Panc1 (cell line): ENCODE data around the gene PLD1. TPM values are rescaled to one million over a fixed set of nuclear protein-coding genes. Genes with fewer than 3 reads are reported as not detected.

Experiments used
- ATAC-seq: fragments of 200-7000 bp; cut with Tn5 transposase; 2 replicates; pipeline ENCODE4 v1.9.1; 2020; ENCODE audit warnings: mild to moderate bottlenecking, moderate library complexity
- BruUV-seq: library from RNA; stranded (reverse); fragments of 400-500 nt; replicated peaks from 2 replicates; lab custom pipeline; 2021; lab: Mats Ljungman, UMichigan
- CTCF ChIA-PET: fragments of 300-600 bp; sonication (Branson Sonifier 250); formaldehyde crosslinking; loops from one replicate; lab custom pipeline; 2022; ENCODE audit warnings: antibody characterized with exemption; lab: Charles Lee
- POLR2A ChIA-PET: fragments of 300-600 bp; sonication (Branson Sonifier 250); formaldehyde crosslinking; loops from one replicate; lab custom pipeline; 2022; ENCODE audit warnings: antibody characterized with exemption; lab: Charles Lee
- DNase-seq: peaks from one replicate; pipeline ENCODE4 v3.0.0-alpha.2; 2010; ENCODE audit warnings: low read depth, low spot score
- H3K27ac ChIP-seq: 2 replicates; pipeline ENCODE4 v1.5.1; 2011; ENCODE audit warnings: mild to moderate bottlenecking, low read length, inconsistent platforms
- H3K27me3 ChIP-seq: fragments of 200-500 bp; sonication (Bioruptor generic); 2 replicates; pipeline ENCODE4 v1.6.0; 2014; ENCODE audit warnings: low read length, inconsistent platforms; ENCODE audit not compliant: control insufficient read depth, insufficient read depth
- H3K36me3 ChIP-seq: fragments of 200-500 bp; sonication (Bioruptor generic); 2 replicates; pipeline ENCODE4 v1.5.1; 2014; ENCODE audit warnings: inconsistent platforms, mild to moderate bottlenecking, low read length, moderate library complexity; ENCODE audit not compliant: control insufficient read depth, insufficient read depth
- H3K4me1 ChIP-seq: 2 replicates; pipeline ENCODE4 v1.5.1; 2011; ENCODE audit warnings: inconsistent platforms, mild to moderate bottlenecking, low read length, moderate library complexity; ENCODE audit not compliant: control insufficient read depth, insufficient read depth
- H3K4me3 ChIP-seq, 2 experiments: 2 replicates each; pipeline ENCODE4 v1.5.1; 2011 to 2012; ENCODE audit warnings: low read depth in 2 of 2, low read length in 2 of 2, mild to moderate bottlenecking in 2 of 2, inconsistent platforms in 1 of 2, moderate library complexity in 1 of 2
- H3K9me3 ChIP-seq: fragments of 200-500 bp; sonication (Bioruptor generic); 2 replicates; pipeline ENCODE4 v1.5.1; 2014; ENCODE audit warnings: low read depth, mild to moderate bottlenecking, inconsistent platforms, low read length, moderate library complexity; ENCODE audit not compliant: control insufficient read depth, insufficient read depth
- CTCF ChIP-seq: fragments of 450-650 bp; IDR thresholded peaks from 2 replicates; pipeline ENCODE4 v1.5.1; 2017; ENCODE audit warnings: mild to moderate bottlenecking
- POLR2AphosphoS5 ChIP-seq: IDR thresholded peaks from 2 replicates; pipeline ENCODE4 v1.6.1; 2012; ENCODE audit warnings: mild to moderate bottlenecking, low read depth, low read length, moderate library complexity
- REST ChIP-seq, 2 experiments: IDR thresholded peaks; 2 replicates each; pipeline ENCODE4 v1.6.1; 2011 to 2012; ENCODE audit warnings: low read depth in 2 of 2, control low read depth in 1 of 2, low read length in 1 of 2, mild to moderate bottlenecking in 1 of 2, moderate library complexity in 1 of 2; ENCODE audit not compliant: insufficient read depth in 1 of 2
- SIN3A ChIP-seq: IDR thresholded peaks from 2 replicates; pipeline ENCODE4 v1.6.1; 2012; ENCODE audit warnings: low read depth, mild to moderate bottlenecking, low read length, moderate library complexity, borderline replicate concordance; ENCODE audit not compliant: insufficient read depth
- TCF7L2 ChIP-seq: IDR thresholded peaks from 2 replicates; pipeline ENCODE4 v1.6.1; 2011; ENCODE audit warnings: mild to moderate bottlenecking, low read depth, low read length, inconsistent platforms
- in situ Hi-C: cut with HindIII; loops from 2 replicates; pipeline ENCODE4 v1.10.0; 2016; ENCODE audit warnings: low sequenced_read_pairs, low pct_unique_long_range_greater_than_20kb
- intact Hi-C: fragments of 100-400 bp; cut with micrococcal nuclease; formaldehyde crosslinking; loops from one replicate; pipeline ENCODE4 v1.10.0; 2022; ENCODE audit not compliant: unreplicated experiment
- total RNA-seq: library from RNA; stranded (reverse); gene quantifications from one replicate; pipeline ENCODE4 v1.2.1, GENCODE V29; 2021; ENCODE audit not compliant: unreplicated experiment

PLD1 gene
- total RNA-seq, 1 experiment from 2014 or later: 20.6 TPM

DNA sequence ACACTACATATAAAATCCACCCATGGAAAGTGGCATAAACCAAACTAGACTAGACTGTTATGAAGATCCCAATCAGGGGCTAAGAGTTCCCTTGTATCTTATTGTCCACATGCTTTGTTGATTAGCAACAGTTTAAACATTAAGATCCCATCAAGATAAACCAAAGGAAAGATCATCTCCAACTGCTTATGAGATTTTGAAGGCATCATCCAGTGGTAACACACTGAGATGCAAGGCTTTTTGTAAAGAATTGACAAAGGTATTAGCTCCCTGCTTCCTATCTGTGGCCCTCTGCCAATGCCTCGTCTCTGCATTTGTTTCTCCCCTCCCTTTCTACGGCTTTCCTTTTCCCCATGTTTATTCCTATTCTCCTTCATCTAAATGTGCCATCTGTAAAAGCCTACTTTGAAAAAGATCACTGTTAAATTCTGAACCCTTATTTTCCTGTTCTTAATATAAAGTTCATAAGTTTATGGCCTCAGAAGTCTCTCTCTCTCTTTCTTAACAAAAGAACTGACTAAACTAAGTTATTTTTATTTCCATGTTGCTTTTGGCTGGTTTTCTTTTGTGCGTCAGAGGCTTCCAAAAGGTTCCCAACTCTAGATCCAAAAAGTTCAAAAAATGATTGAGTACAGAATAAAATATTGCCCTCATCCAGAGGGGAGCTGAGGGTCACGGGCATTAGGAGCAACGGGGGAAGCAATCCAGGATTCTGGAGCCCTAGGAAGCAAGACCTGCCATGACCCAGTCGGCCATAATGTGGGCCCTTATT lies 5.5 kb downstream of the PLD1 start:
- no TSS peak for BruUV-seq
- ChIA-PET CTCF (no interaction called here), POLR2A (no interaction called here)
- DNase-seq: no peak
- ATAC-seq: no peak
- H3K27me3 ChIP-seq: no peaks in the 10 kb centered on the region
- H3K4me1 ChIP-seq: peaks cover 68% of the 10 kb centered on the region
- no peaks in the 10 kb centered on the region for H3K36me3 ChIP-seq
- no peak overlapping the region for H3K4me3 ChIP-seq
- H3K27ac ChIP-seq: peak overlapping the region; percentile 77
- intact Hi-C loops (no loop called here), in situ Hi-C loops (no loop called here)
- TF ChIP-seq SIN3A (no peak), CTCF (no peak), POLR2AphosphoS5 (no peak), REST (IDR thresholded peaks at IDR 0.05; ENCODE audit: insufficient read depth in 1 of 2, low read depth in 2 of 2, low read length in 1 of 2) (no peak), TCF7L2 (no peak)
- H3K9me3 ChIP-seq: no peaks in the 10 kb centered on the region

DNA sequence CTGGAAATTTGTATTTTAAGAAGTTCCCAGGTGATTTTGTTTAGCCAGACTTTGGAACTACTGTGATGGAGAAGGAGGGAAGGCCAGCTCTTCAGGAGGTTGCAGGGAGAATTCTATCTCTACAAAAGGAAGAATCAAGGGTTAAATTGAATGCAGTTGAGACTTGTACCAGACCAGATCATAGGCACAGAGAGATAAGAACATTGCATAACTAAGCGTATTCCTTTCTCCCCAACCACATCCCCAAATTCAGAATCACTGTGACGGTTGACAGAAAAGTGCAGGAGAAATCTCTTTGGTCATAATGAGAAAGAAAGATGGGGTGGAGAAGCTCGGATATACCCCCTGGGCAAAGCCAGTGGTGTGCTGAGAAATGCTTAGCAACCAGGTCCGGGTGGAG lies 7.2 kb downstream of the PLD1 start:
- no TSS peak for BruUV-seq
- H3K27me3 ChIP-seq: no peaks in the 10 kb centered on the region
- no peaks in the 10 kb centered on the region for H3K36me3 ChIP-seq
- H3K4me1 ChIP-seq: peaks cover 75% of the 10 kb centered on the region
- TF ChIP-seq CTCF: no peak
- TF ChIP-seq SIN3A: no peak
- TF ChIP-seq REST (IDR thresholded peaks at IDR 0.05; ENCODE audit: insufficient read depth in 1 of 2, low read depth in 2 of 2, low read length in 1 of 2): no peak
- no peak for TF ChIP-seq POLR2AphosphoS5
- TF ChIP-seq TCF7L2: no peak
- DNase-seq (no peak), ATAC-seq (no peak)
- no peak overlapping the region for H3K4me3 ChIP-seq
- in situ Hi-C loops (no loop called here), intact Hi-C loops (no loop called here)
- no peaks in the 10 kb centered on the region for H3K9me3 ChIP-seq
- ChIA-PET CTCF (no interaction called here), POLR2A (no interaction called here)
- H3K27ac ChIP-seq: peak overlapping the region; percentile 72
